Endothelial cell of umbilical vein (primary cell): ENCODE data around the gene MAP1LC3B2. TPM values are rescaled to one million over a fixed set of nuclear protein-coding genes. Genes with fewer than 3 reads are reported as not detected.

ENCODE experiments used
- BruUV-seq: library from RNA; stranded (reverse); fragments of 400-500 nt; replicated peaks from 2 replicates; lab custom pipeline; 2021; lab: Mats Ljungman, UMichigan
- CTCF ChIA-PET: fragments of 300-600, 350-600 bp; sonication (Branson Sonifier 250); formaldehyde crosslinking; loops from one replicate; lab custom pipeline; 2021; ENCODE audit warnings: antibody characterized with exemption, inconsistent platforms; lab: Charles Lee
- POLR2A ChIA-PET: fragments of 300-600, 350-600 bp; sonication (Branson Sonifier 250); formaldehyde crosslinking; loops from one replicate; lab custom pipeline; 2021; ENCODE audit warnings: antibody characterized with exemption, inconsistent platforms; lab: Charles Lee
- DNase-seq: peaks from one replicate; pipeline ENCODE4 v3.0.0-alpha.2; 2011; ENCODE audit warnings: low read depth, low spot score
- FAIRE-seq: peaks from 2 replicates; lab custom pipeline; 2011; peaks lifted over from hg19 to GRCh38; lab: Jason Lieb, UNC
- H2AFZ ChIP-seq: 2 replicates; pipeline ENCODE4 v1.6.0; 2012; ENCODE audit warnings: low read depth, low read length, control low read depth, inconsistent platforms
- H3K27ac ChIP-seq: 2 replicates; pipeline ENCODE4 v1.5.1; 2011; ENCODE audit warnings: low read depth, mild to moderate bottlenecking, control low read depth, low read length, moderate library complexity; ENCODE audit not compliant: insufficient read depth
- H3K27me3 ChIP-seq, 2 experiments: 2 replicates each; pipeline versions ENCODE4 v1.6.0 to v1.6.1; 2011; ENCODE audit warnings: low read length in 2 of 2, mixed read lengths in 1 of 2; ENCODE audit not compliant: control insufficient read depth in 2 of 2, insufficient read depth in 2 of 2
- H3K36me3 ChIP-seq, 2 experiments: 2 replicates in 1 of 2; 3 replicates in 1 of 2; pipeline ENCODE4 v1.5.1; 2011; ENCODE audit warnings: low read length in 2 of 2, mild to moderate bottlenecking in 1 of 2, moderate library complexity in 1 of 2; ENCODE audit not compliant: control insufficient read depth in 2 of 2, insufficient read depth in 2 of 2; ENCODE audit errors: extremely low read depth in 1 of 2
- H3K4me1 ChIP-seq: 3 replicates; pipeline ENCODE4 v1.5.1; 2011; ENCODE audit warnings: mild to moderate bottlenecking, low read length; ENCODE audit not compliant: control insufficient read depth, insufficient read depth; ENCODE audit errors: extremely low read depth
- H3K4me2 ChIP-seq: 2 replicates; pipeline ENCODE4 v1.6.1; 2011; ENCODE audit warnings: low read length, control low read depth, mixed read lengths; ENCODE audit not compliant: insufficient read depth
- H3K4me3 ChIP-seq, 3 experiments: fragments of 200-600 bp in 1 of 3; sonication (generic), shearing (Covaris generic) in 1 of 3; replicated peaks in 1 of 3; 2 replicates each; pipeline ENCODE4 v1.5.1; 2011 to 2016; ENCODE audit warnings: control low read depth in 3 of 3, low read length in 3 of 3, mild to moderate bottlenecking in 2 of 3, inconsistent platforms in 1 of 3, low read depth in 1 of 3, moderate library complexity in 1 of 3; ENCODE audit not compliant: insufficient read depth in 1 of 3
- H3K79me2 ChIP-seq: 2 replicates; pipeline ENCODE4 v1.6.0; 2012; ENCODE audit warnings: low read length, inconsistent platforms; ENCODE audit not compliant: control insufficient read depth, insufficient read depth
- H3K9ac ChIP-seq: replicated peaks from 2 replicates; pipeline ENCODE3; 2011; ENCODE audit warnings: low read length, control low read depth; ENCODE audit not compliant: insufficient read depth; ENCODE audit errors: extremely low read depth
- H3K9me1 ChIP-seq: replicated peaks from 3 replicates; pipeline ENCODE4 v1.6.0; 2011; ENCODE audit warnings: mild to moderate bottlenecking, low read length; ENCODE audit not compliant: control insufficient read depth, insufficient read depth; ENCODE audit errors: extremely low read depth
- H3K9me3 ChIP-seq: replicated peaks from 2 replicates; pipeline ENCODE4 v1.5.1; 2012; ENCODE audit warnings: low read length, inconsistent platforms; ENCODE audit not compliant: control insufficient read depth, insufficient read depth
- H4K20me1 ChIP-seq: replicated peaks from 2 replicates; pipeline ENCODE3; 2011; ENCODE audit warnings: mild to moderate bottlenecking, low read length; ENCODE audit not compliant: control insufficient read depth, insufficient read depth; ENCODE audit errors: extremely low read depth
- CTCF ChIP-seq, 2 donors: IDR thresholded peaks; 1 replicate in 1 of 2; 2 replicates in 1 of 2; pipeline ENCODE4 v1.5.1; 2011; ENCODE audit warnings: low read length in 2 of 2, mild to moderate bottlenecking in 2 of 2, moderate library complexity in 2 of 2, control low read depth in 1 of 2, inconsistent platforms in 1 of 2, low read depth in 1 of 2; ENCODE audit not compliant: insufficient read depth in 1 of 2; ENCODE audit errors: extremely low read depth in 1 of 2
- FOS ChIP-seq: IDR thresholded peaks from 2 replicates; pipeline ENCODE4 v1.6.1; 2011; ENCODE audit warnings: mild to moderate bottlenecking, low read length, moderate library complexity, borderline replicate concordance; ENCODE audit not compliant: insufficient read depth
- POLR2AphosphoS5 ChIP-seq: IDR thresholded peaks from 2 replicates; pipeline ENCODE4 v1.6.1; 2012; ENCODE audit warnings: low read depth, mild to moderate bottlenecking, control low read depth, low read length, moderate library complexity; ENCODE audit not compliant: insufficient read depth
- dilution Hi-C: fragments of 300-500 bp; cut with MboI; formaldehyde crosslinking; loops from one replicate; pipeline ENCODE4 v1.15.0; 2019; ENCODE audit warnings: low sequenced_read_pairs; ENCODE audit not compliant: extremely low pct_ligation_motif_present
- intact Hi-C: fragments of 100-400 bp; cut with micrococcal nuclease; formaldehyde crosslinking; loops from one replicate; pipeline ENCODE4 v1.10.0; 2022
- polyA plus RNA-seq, 4 experiments: library from polyadenylated mRNA; depleted of rRNA in 3 of 4; stranded (reverse) in 3 of 4; unstranded in 1 of 4; fragments of >200 nt; gene quantifications; 2 replicates each; pipeline versions ENCODE4 v1.2.1 to v1.2.3, GENCODE V29; 2011 to 2012; ENCODE audit warnings: missing spikeins in 1 of 4
- total RNA-seq: library from RNA; stranded (reverse); gene quantifications from 2 replicates; pipeline ENCODE4 v1.2.3, GENCODE V29; 2021

MAP1LC3B2 gene
- total and polyA plus RNA-seq, 2 donors (not counting 3 experiments of a cell fraction or from before 2014, with no cell fraction given) = 0.32 to 4.1 TPM

GRCh38 chr12:116607039-116607438 is 47.9 kb downstream of the MAP1LC3B2 start:
- BruUV-seq = no TSS peak
- H3K36me3 ChIP-seq = no peaks in the 10 kb centered on the region
- no peak overlapping the region for H3K27ac ChIP-seq
- DNase-seq (no peak), FAIRE-seq (no peak)
- H3K4me2 ChIP-seq = no peak overlapping the region
- H3K9ac ChIP-seq = no peak overlapping the region
- no peaks in the 10 kb centered on the region for H3K9me3 ChIP-seq
- H3K27me3 ChIP-seq = peaks cover 0 to 2% of the 10 kb centered on the region in 2 experiments
- no peaks in the 10 kb centered on the region for H4K20me1 ChIP-seq
- ChIA-PET POLR2A (no interaction called here), CTCF (no interaction called here)
- H2AFZ ChIP-seq = no peak overlapping the region
- intact Hi-C loops = no loop called here
- H3K4me1 ChIP-seq = peaks cover 2% of the 10 kb centered on the region
- H3K4me3 ChIP-seq = no peak overlapping the region
- no peaks in the 10 kb centered on the region for H3K79me2 ChIP-seq
- TF ChIP-seq POLR2AphosphoS5 = no peak
- no peaks in the 10 kb centered on the region for H3K9me1 ChIP-seq
- dilution Hi-C loops = no loop called here

GRCh38 chr12:116609319-116610114 is 50.3 kb downstream of the MAP1LC3B2 start:
- ChIA-PET POLR2A (no interaction called here), CTCF (interaction anchor here (0.6 to 2.4 kb wide), 10 partner anchors 9 to 636 kb away, joined by 3 to 8 read pairs (median 4); no protein-coding TSS in a partner anchor)
- TF ChIP-seq CTCF (IDR thresholded peaks at IDR 0.05; ENCODE audit: extremely low read depth in 1 of 2, insufficient read depth in 1 of 2, low read depth in 1 of 2, low read length in 2 of 2) (peak; percentile 7 to 25), FOS (no peak)
- Histone ChIP-seq H3K4me3 (no peak overlapping the region), H3K4me2 (no peak overlapping the region), H3K36me3 (no peaks in the 10 kb centered on the region), H3K9ac (no peak overlapping the region), H3K4me1 (peaks cover 2% of the 10 kb centered on the region), H3K79me2 (no peaks in the 10 kb centered on the region), H3K27ac (no peak overlapping the region), H3K9me1 (no peaks in the 10 kb centered on the region), H4K20me1 (no peaks in the 10 kb centered on the region), H2AFZ (no peak overlapping the region), H3K27me3 (peaks cover 0 to 2% of the 10 kb centered on the region in 2 experiments), H3K9me3 (no peaks in the 10 kb centered on the region)
- dilution Hi-C loops (no loop called here), intact Hi-C loops (no loop called here)
- FAIRE-seq (no peak), DNase-seq (no peak)
- BruUV-seq = no TSS peak
